Neural cell (in vitro differentiated cells): ENCODE data around the gene SNX20. TPM values are rescaled to one million over a fixed set of nuclear protein-coding genes. Genes with fewer than 3 reads are reported as not detected.

Experiments used
- H2AFZ ChIP-seq: fragments of 200-600, 300-800 bp; sonication (generic), shearing (Covaris generic); 2 replicates; pipeline ENCODE4 v1.6.0; 2014; ENCODE audit warnings: low read depth, mild to moderate bottlenecking, antibody characterized with exemption, low read length, moderate library complexity
- H3F3A ChIP-seq: fragments of 200-600 bp; shearing (Covaris generic); 2 replicates; pipeline ENCODE4 v1.6.1; 2016; ENCODE audit warnings: mild to moderate bottlenecking, moderate library complexity, mixed read lengths, antibody characterized with exemption, low read length; ENCODE audit not compliant: insufficient read depth, poor library complexity, severe bottlenecking
- H3K27ac ChIP-seq: fragments of 200-600, 300-800 bp; sonication (generic), shearing (Covaris generic); 2 replicates; pipeline ENCODE4 v1.5.1; 2014; ENCODE audit warnings: mild to moderate bottlenecking, low read length, moderate library complexity
- H3K27me3 ChIP-seq: fragments of 300-800, 200-600 bp; sonication (generic), shearing (Covaris generic); 2 replicates; pipeline ENCODE4 v1.6.0; 2014; ENCODE audit warnings: mild to moderate bottlenecking, low read depth, low read length, moderate library complexity; ENCODE audit not compliant: insufficient read depth
- H3K36me3 ChIP-seq: fragments of 300-800, 200-600 bp; sonication (generic), shearing (Covaris generic); 2 replicates; pipeline ENCODE4 v1.5.1; 2014; ENCODE audit warnings: mild to moderate bottlenecking, antibody characterized with exemption, low read length, moderate library complexity; ENCODE audit not compliant: insufficient read depth
- H3K4me2 ChIP-seq: fragments of 300-800, 200-600 bp; sonication (generic), shearing (Covaris generic); 2 replicates; pipeline ENCODE4 v1.6.0; 2014; ENCODE audit warnings: mild to moderate bottlenecking, low read length
- H3K4me3 ChIP-seq: fragments of 300-800, 200-600 bp; sonication (generic), shearing (Covaris generic); 2 replicates; pipeline ENCODE4 v1.5.1; 2014; ENCODE audit warnings: mild to moderate bottlenecking, low read length, moderate library complexity
- H3K79me2 ChIP-seq: fragments of 200-600 bp; shearing (Covaris generic); replicated peaks from 2 replicates; pipeline ENCODE4 v1.6.0; 2014; ENCODE audit warnings: mild to moderate bottlenecking, low read length, moderate library complexity; ENCODE audit not compliant: insufficient read depth
- H3K9ac ChIP-seq: fragments of 300-800, 200-600 bp; sonication (generic), shearing (Covaris generic); 2 replicates; pipeline ENCODE4 v1.6.1; 2016; ENCODE audit warnings: mild to moderate bottlenecking, low read length, mixed read lengths
- H3K9me2 ChIP-seq: fragments of 200-600 bp; shearing (Covaris generic); 2 replicates; pipeline ENCODE4 v1.6.1; 2016; ENCODE audit warnings: mild to moderate bottlenecking, low read length, mixed read lengths; ENCODE audit not compliant: insufficient read depth
- H3K9me3 ChIP-seq: fragments of 200-600, 300-800 bp; sonication (generic), shearing (Covaris generic); 2 replicates; pipeline ENCODE4 v1.6.1; 2016; ENCODE audit warnings: mild to moderate bottlenecking, mixed run types, low read length, moderate library complexity, mixed read lengths
- H4K20me1 ChIP-seq: fragments of 200-600 bp; shearing (Covaris generic); 2 replicates; pipeline ENCODE4 v1.6.1; 2016; ENCODE audit warnings: mild to moderate bottlenecking, mixed run types; ENCODE audit not compliant: insufficient read depth
- CTCF ChIP-seq: fragments of 450-650 bp; IDR thresholded peaks from 2 replicates; pipeline ENCODE4 v1.5.1; 2014; ENCODE audit warnings: antibody characterized with exemption, mild to moderate bottlenecking, moderate library complexity; ENCODE audit not compliant: poor library complexity, severe bottlenecking
- EP300 ChIP-seq: fragments of 450-650 bp; conservative IDR thresholded peaks from 2 replicates; pipeline ENCODE4 v1.6.1; 2014; ENCODE audit warnings: antibody characterized with exemption, mild to moderate bottlenecking, moderate library complexity; ENCODE audit not compliant: poor library complexity, severe bottlenecking
- EZH2 ChIP-seq: fragments of 200-600, 300-800 bp; shearing (Covaris generic), sonication (generic); IDR thresholded peaks from 2 replicates; pipeline ENCODE4 v1.6.1; 2014; ENCODE audit warnings: antibody characterized with exemption, low read length, borderline replicate concordance, mild to moderate bottlenecking; ENCODE audit not compliant: insufficient read depth, poor library complexity, severe bottlenecking
- MXI1 ChIP-seq: fragments of 450-650 bp; conservative IDR thresholded peaks from 2 replicates; pipeline ENCODE4 v1.6.1; 2014; ENCODE audit warnings: antibody characterized with exemption, mild to moderate bottlenecking; ENCODE audit not compliant: poor library complexity, severe bottlenecking
- POLR2AphosphoS5 ChIP-seq: IDR thresholded peaks from 2 replicates; pipeline ENCODE4 v1.6.1; 2012
- REST ChIP-seq: IDR thresholded peaks from 2 replicates; pipeline ENCODE4 v1.6.1; 2012; ENCODE audit warnings: borderline replicate concordance
- SMC3 ChIP-seq: fragments of 450-650 bp; conservative IDR thresholded peaks from 2 replicates; pipeline ENCODE4 v1.6.1; 2014; ENCODE audit warnings: antibody characterized with exemption, mild to moderate bottlenecking, moderate library complexity; ENCODE audit not compliant: poor library complexity
- TAF1 ChIP-seq: IDR thresholded peaks from 2 replicates; pipeline ENCODE4 v1.6.1; 2012; ENCODE audit warnings: low read depth
- polyA plus RNA-seq: library from polyadenylated mRNA; depleted of rRNA; stranded (reverse); fragments of >200 nt; gene quantifications from 2 replicates; pipeline ENCODE4 v1.2.3, GENCODE V29; 2014

SNX20 gene
- polyA plus RNA-seq, 1 donor from 2014 or later, result not detected

GRCh38 chr16:50629334-50629733, 51.8 kb downstream of the SNX20 start:
- H3K36me3 ChIP-seq, result no peaks in the 10 kb centered on the region
- H3K79me2 ChIP-seq, result no peaks in the 10 kb centered on the region

GRCh38 chr16:50628156-50628802, 52.8 kb downstream of the SNX20 start:
- H3K36me3 ChIP-seq, result no peaks in the 10 kb centered on the region
- H4K20me1 ChIP-seq, result no peaks in the 10 kb centered on the region
- H3K4me2 ChIP-seq, result no peak overlapping the region
- H3K27ac ChIP-seq, result no peak overlapping the region
- TF ChIP-seq CTCF, result no peak
- no peaks in the 10 kb centered on the region for H3K27me3 ChIP-seq
- H3K9me3 ChIP-seq, result no peaks in the 10 kb centered on the region
- no peaks in the 10 kb centered on the region for H3K79me2 ChIP-seq
- no peak overlapping the region for H3K4me3 ChIP-seq
- no peak overlapping the region for H3K9ac ChIP-seq
- H3F3A ChIP-seq, result no peaks in the 10 kb centered on the region
- no peaks in the 10 kb centered on the region for H3K9me2 ChIP-seq
- no peak overlapping the region for H2AFZ ChIP-seq

More at GRCh38 chr16:50629334-50629733, 51.8 kb downstream of the SNX20 start:
- no peaks in the 10 kb centered on the region for H3K27me3 ChIP-seq
- H3K9me2 ChIP-seq, result no peaks in the 10 kb centered on the region
- no peaks in the 10 kb centered on the region for H4K20me1 ChIP-seq
- no peak overlapping the region for H3K4me3 ChIP-seq
- no peak overlapping the region for H3K4me2 ChIP-seq
- H3K27ac ChIP-seq, result no peak overlapping the region
- no peaks in the 10 kb centered on the region for H3F3A ChIP-seq
- TF ChIP-seq EZH2 (no peak), POLR2AphosphoS5 (no peak)
- H3K9me3 ChIP-seq, result no peaks in the 10 kb centered on the region
- H2AFZ ChIP-seq, result no peak overlapping the region
- H3K9ac ChIP-seq, result no peak overlapping the region

GRCh38 chr16:50627419-50627818, 53.7 kb downstream of the SNX20 start:
- Histone ChIP-seq H2AFZ (no peak overlapping the region), H3K4me3 (no peak overlapping the region), H3K27ac (no peak overlapping the region), H3K4me2 (no peak overlapping the region), H3F3A (no peaks in the 10 kb centered on the region), H3K9me3 (no peaks in the 10 kb centered on the region), H3K79me2 (no peaks in the 10 kb centered on the region), H3K36me3 (no peaks in the 10 kb centered on the region), H4K20me1 (no peaks in the 10 kb centered on the region), H3K27me3 (no peaks in the 10 kb centered on the region), H3K9ac (no peak overlapping the region), H3K9me2 (no peaks in the 10 kb centered on the region)
- TF ChIP-seq MXI1 (no peak), POLR2AphosphoS5 (no peak), CTCF (peak; percentile 19)

- Histone ChIP-seq H3K27ac (no peak overlapping the region), H3K9me3 (no peaks in the 10 kb centered on the region), H3F3A (no peaks in the 10 kb centered on the region), H3K9me2 (no peaks in the 10 kb centered on the region), H3K79me2 (no peaks in the 10 kb centered on the region), H3K9ac (no peak overlapping the region), H3K4me3 (no peak overlapping the region), H4K20me1 (no peaks in the 10 kb centered on the region), H3K4me2 (no peak overlapping the region), H3K27me3 (no peaks in the 10 kb centered on the region), H2AFZ (no peak overlapping the region), H3K36me3 (no peaks in the 10 kb centered on the region)
- TF ChIP-seq MXI1 (no peak), TAF1 (no peak), EP300 (no peak), REST (no peak), SMC3 (no peak)
Measured at GRCh38 chr16:50626868-50627267, 54.2 kb downstream of the SNX20 start.
